VCaP (cell line): Measurements from ENCODE around the gene GXYLT1.
A peak's percentile ranks its signal among the peaks of the same experiment; 100 is the strongest.
"Not testable (repeated sequence)": the region's sequence is repeated elsewhere in the genome, so short reads cannot be mapped to it uniquely, and the experiment has no call there.

Experiments
- H3K27ac ChIP-seq: fragments of 450-650 bp; 2 replicates; pipeline ENCODE4 v1.5.1; 2017
- CTCF ChIP-seq: fragments of 450-650 bp; conservative IDR thresholded peaks from 2 replicates; pipeline ENCODE4 v1.5.1; 2017; ENCODE audit warnings: mild to moderate bottlenecking, moderate library complexity

The GXYLT1 gene

GRCh38 chr12:42144408-42145196 lies at the start of gene GXYLT1:
GXYLT1 (minus strand) TSS chr12:42144874; CDS start chr12:42144646, 228 bp downstream.
- TF ChIP-seq CTCF, result no peak
- H3K27ac ChIP-seq, result peak within 1 kb of the TSS; percentile 93

GRCh38 chr12:42192686-42193085 lies 48.0 kb upstream of the GXYLT1 start:
- no peak for TF ChIP-seq CTCF
- H3K27ac ChIP-seq, result no peak overlapping the region

GRCh38 chr12:42192258-42192657 lies 47.6 kb upstream of the GXYLT1 start:
- no peak overlapping the region for H3K27ac ChIP-seq

GRCh38 chr12:42190376-42190775 lies 45.7 kb upstream of the GXYLT1 start:
- H3K27ac ChIP-seq, result no peak overlapping the region
- no peak for TF ChIP-seq CTCF

More at GRCh38 chr12:42192258-42192657, 47.6 kb upstream of the GXYLT1 start:
- no peak for TF ChIP-seq CTCF

- not testable (repeated sequence) for H3K27ac ChIP-seq
Observed at GRCh38 chr12:42188275-42188674, 43.6 kb upstream of the GXYLT1 start.

GRCh38 chr12:42187799-42188198 lies 43.1 kb upstream of the GXYLT1 start:
- no peak overlapping the region for H3K27ac ChIP-seq
- no peak for TF ChIP-seq CTCF

- TF ChIP-seq CTCF, result no peak
- no peak overlapping the region for H3K27ac ChIP-seq
Observed at GRCh38 chr12:42186793-42187192, 42.1 kb upstream of the GXYLT1 start.

- TF ChIP-seq CTCF, result no peak
- H3K27ac ChIP-seq, result no peak overlapping the region
Observed at GRCh38 chr12:42182394-42182793, 37.7 kb upstream of the GXYLT1 start.
